Right hindlimb (tissue), 1 donor: ENCODE data around the gene SIRPB1.
"Not testable (repeated sequence)": the region's sequence is repeated elsewhere in the genome, so short reads cannot be mapped to it uniquely, and the experiment has no call there.

Experiments
- DNase-seq: peaks from one replicate; pipeline ENCODE4 v3.0.0-alpha.2; 2018

SIRPB1 gene

DNA sequence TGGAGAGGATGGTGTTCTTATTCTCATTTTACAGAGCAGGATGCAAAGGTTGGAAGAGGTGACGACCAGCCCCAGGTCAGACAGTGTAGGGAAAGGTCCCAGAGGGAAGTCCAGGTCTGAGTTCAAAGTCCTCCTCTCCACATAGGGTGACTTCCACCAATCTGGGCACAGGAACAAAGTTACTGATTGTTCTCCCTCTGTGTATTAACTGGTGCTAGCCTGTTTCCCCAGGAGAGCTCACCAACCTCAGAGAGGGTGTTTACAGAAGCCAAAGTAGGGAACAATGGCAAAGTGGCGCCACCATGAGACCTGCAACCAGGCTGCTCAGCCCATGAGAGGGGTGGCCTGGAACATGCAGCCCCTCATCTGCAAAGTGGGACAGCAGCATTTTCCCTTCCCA, 16.8 kb upstream of the SIRPB1 start:
- DNase-seq: no peak

DNA sequence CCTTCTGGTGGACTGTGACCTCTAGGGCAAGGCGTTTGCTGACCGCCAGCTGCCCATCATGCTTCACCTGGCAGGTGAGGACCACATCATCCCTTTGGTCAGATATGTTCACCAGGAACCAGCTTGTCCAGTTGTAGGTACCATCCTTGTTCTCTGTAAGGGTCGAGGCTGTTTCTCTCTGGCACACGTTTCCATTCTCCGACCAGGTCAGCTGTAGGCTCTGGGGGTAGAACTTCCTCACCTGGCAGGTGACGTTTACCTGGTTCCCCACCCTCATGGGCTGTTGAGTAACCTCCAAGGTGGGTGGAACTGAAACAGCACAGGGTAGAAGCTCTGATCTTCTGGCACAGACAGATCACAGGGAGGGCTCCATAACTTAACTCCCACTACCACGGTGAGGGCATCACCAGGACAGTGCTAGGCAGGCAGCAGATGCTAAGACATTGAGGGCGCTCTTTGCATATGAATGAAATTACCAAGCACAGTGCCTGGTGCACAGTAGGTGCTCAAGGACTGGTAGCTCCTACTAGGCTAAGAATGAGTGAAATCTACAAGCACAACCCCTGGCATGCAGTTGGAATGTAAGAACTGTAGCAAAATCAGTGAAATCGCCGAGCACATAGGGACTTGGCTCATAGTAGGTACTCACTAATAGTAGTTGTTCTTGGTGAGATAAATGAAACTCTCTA, 15.6 kb upstream of the SIRPB1 start:
- no peak for DNase-seq

DNA sequence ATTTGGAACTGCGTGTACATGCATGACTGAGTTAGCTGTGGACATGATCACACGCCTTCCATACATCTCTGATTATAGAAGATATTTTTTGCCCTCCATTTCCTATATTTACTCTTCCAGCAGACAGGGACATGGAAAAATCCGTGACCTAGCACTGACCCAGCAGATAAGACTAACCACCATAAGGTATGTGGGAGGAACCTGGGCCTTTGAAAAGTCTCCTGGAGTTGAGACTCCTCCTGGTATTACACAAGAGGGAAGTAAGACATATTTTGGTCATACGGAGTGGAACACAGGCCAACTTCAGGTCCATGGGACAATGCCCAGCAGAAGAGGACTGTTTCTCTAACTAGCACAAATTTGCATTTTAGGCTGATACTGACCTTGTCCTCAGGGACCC, 13.7 kb upstream of the SIRPB1 start:
- no peak for DNase-seq

DNA sequence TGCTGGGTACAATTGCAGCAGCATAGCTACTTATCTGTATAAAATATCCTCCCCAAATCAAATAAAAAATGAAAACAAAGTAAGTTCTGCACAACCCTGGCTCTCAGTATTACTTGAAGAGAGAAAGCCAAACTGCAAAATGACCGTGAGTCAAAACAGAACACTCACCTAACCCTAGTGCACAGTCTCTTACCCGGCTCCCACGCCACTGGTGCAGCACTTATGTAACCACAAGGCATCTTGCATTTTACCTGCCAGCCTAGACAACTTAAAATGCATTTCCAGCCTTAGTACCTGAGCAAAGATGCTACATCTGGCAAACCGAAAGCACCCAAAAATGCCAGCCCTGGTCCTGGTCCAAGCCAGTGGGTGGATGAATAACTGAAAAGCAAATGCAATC, 12.4 kb upstream of the SIRPB1 start:
- no peak for DNase-seq

DNA sequence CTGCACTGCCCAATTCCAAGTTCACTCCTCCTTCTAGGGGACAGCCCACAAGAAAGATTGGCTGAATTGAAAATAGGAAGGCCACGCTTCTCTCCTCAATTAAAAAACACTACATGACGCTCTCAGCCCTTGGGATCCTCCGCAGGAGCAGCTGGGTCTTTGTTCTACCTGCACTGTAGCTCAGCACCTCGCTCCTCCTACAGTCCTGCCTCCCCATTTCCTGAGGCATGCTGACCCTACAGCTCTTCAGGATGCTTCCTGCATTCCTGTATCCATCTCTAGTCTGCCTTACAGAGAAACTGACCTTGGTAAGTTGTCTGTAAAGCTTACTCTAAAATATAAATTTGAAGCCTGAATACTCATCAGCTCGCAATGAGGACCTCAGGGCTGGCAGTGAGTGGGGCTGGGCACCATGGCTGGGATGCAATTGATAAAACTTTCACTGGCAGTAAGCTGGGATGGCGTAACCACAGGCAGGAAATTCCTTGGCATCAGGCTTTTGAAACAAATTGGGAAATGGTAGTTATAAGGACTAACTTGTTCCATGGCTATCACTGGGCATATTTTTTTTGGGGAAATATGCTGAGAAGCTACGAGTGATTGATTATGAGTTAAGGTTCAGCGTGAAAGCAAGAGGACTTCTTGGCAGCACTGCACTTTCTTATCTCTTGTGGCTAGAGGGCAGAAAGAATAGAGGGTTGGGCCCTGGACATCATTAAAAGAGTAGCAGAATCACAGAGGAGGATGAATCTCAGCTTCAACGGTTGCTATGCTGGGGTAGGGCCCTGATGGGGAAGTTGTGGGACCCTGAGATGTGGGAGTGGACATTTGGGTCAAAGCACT, 11.7 kb upstream of the SIRPB1 start:
- no peak for DNase-seq

DNA sequence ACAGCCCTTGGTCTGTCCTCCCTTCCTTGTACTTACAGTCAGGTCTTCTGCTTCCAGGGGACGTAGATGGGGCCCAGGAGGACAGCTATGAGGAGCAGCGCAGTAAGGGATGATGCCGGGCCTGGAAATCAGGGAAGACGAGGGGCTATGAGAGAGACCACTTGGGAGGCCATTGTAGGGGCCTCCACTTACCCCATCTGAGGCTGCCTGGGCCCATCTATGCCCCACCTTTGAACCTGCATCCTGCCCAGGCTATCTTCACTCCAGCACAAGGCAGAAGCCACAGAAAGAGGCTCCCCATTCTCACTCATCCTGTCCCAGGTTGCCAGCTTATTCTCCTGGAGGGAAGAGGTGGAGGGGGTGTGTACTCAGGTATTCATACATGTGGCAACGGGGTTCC, 10.4 kb upstream of the SIRPB1 start:
- no peak for DNase-seq

DNA sequence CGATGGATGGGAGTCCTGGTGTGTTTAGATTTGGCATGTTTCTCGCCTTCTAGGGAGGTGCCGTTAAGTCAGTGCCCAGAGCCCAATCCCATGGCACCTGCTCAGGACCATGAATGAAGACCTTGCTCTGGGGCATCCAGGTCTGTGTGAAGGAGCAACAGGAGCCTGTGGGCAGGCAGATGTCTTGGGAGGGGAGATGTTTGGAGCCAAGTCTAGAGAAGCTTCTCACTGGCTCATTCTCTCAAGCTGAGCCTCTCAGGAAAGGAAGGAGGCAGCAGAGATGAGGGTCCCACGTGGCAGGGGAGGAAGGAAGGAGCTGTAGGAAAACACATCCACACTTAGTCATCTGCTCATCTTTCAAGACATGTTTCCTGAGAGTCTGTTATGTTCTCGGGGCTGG, 9.5 kb upstream of the SIRPB1 start:
- no peak for DNase-seq

DNA sequence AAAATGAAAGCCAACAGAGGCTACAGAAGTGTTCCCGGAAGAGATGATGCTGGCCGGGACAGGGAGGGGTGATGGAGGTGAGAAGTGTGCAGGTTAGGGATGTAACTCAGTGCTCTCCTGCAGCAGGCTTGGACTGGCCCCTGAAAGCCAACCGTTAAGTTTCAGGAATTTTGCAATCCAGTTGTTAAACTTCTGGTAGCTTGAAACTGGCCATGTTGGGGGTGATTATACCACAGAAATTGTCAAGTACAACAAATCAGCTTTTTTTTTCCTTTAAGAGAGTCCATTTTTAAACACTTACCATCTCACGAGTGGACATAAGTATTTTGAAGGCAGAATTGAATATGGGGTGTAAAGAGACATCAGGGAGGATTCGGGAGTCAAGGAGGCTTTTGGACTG, 8.8 kb upstream of the SIRPB1 start:
- no peak for DNase-seq

DNA sequence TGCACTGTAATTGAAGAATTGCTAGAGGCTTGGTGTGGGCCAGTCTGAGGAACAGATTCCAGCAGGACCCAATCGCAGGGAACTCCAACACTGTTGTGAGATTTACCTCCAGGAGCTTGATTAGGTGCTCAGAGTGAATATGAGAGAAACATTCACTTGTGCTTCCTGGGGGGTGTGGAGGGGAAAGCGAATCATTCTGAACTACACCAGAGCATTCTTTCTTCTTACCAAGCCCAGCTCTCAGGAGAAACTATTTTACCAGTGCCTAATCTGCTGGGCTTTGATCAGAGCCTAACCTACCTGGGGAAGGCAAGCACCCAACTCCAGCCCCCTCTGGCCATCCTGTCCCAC, 7.4 kb upstream of the SIRPB1 start:
- no peak for DNase-seq

DNA sequence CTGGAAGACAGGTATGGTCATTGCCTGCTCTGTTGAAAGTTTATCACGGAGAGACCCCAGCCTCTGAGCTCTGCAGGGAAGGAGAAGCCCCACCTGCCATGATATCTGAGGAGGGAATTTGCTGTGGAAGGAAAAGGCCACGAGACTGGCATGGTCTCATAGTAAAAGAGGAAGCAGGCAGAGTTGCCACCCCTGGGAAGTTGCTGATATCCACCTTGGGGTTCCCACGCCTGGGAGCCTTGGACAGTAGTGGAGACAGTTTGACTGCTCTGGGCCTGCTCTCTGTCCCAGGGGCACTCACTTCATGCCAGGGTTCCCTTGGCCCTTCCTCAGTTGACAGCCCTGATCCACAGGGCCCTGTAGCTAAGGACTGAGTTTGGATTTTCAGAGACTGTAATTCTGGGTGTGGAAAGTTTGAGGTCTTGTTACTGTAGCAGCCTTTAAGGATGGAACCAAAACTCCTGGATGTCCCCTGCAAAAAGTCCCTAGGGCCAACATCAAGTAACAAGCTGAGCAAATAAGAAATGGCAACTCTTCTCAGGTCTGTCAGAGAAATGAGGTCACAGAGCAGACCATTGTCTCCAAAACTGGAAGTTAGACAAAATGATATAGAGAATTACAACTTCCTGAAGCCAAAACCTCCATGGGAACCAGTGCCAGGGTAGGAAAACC, 6.9 kb upstream of the SIRPB1 start:
- DNase-seq: no peak

DNA sequence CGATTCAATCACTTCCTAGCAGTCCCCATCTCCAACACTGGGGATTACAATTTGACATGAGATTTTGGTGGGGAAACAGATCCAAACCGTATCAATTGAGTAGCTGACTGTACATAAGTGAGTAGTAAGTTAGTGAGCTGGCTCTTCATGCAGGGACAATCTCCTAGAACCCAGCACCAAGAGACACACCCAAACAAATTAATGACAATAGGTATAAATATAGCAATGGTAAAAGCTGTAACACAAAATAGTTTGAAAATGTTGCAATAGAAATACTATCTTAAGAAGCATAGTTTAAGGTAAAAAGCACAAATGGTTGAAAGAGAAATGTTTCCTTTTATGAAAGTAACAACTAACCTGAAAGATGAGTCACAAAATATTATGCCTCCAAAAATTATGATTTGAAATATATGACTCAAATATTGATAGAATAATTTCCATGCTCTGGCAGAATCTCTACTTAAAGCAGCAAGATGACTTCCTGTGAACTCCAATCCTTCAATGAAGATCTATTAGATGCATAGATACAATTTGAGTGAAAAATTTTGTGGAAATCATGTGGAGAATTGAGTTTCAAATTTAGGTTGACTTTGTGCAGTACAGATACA, 5.4 kb upstream of the SIRPB1 start:
- DNase-seq: no peak

DNA sequence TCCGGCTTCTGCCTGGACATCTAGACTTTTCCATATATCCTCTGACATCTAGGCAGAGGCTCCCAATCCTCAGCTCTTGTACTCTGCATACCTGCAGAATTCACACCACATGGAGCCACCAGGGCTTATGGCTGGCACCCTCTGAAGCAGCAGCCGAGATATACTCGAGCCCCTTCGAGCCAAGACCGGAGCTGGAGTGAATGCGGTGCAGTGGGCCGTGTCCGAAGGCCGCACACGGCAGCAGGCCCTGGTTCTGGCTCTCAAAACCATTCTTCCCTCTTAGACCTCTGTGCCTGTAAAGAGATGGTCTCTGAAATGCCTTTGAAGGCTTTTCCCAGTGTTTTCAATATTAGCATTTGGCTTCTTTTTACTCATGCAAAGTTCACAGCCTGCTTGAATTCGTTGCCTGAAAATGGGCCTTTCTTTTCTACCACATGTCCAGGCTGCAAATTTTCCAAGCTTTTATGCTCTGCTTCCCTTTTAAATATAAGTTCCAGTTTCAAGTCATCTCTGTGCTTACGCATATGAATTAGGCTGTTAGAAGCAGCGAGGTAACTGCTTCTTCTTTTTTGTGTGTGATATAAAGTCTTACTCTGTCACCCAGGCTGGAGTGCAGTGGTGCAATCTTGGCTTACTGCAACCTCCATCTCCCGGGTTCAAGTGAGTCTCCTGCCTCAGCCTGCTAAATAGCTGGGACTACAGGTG, 3.8 kb upstream of the SIRPB1 start:
- no peak for DNase-seq

DNA sequence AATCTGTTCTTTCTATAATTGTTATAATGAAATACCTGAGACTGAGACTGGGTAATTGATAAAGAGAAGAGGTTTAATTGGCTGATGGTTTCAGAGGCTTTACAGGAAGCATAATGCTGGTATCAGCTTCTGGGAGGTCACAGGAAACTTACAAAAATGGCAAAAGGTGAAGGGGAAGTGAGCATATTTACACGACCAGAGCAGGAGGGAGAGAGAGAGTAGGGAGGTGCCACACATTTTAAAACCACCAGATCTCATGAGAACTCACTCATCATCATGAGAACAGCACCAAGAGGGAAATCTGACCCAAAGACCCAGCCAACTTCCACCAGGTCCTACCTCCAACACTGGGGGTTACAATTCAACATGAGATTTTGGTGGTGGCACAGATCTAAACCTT, 2.6 kb upstream of the SIRPB1 start:
- no peak for DNase-seq

DNA sequence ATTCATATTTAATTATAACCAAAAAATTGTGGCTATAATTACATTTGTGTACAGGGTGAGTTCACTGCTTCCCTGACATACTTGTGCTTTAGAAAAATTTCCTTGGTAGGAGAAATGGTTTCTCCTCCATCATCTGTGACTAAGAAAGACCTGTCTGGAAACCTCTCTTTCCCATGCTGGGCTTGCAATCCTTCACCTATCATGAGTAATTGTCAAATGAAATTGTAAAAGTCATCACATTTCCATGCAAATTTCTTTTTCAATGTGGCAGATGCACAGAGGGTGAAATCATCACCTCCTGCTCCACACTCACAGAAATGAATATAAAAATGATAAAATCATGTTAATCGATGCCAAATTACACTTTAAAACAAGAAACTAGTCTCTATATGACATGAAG, 1.5 kb upstream of the SIRPB1 start:
- DNase-seq: no peak

DNA sequence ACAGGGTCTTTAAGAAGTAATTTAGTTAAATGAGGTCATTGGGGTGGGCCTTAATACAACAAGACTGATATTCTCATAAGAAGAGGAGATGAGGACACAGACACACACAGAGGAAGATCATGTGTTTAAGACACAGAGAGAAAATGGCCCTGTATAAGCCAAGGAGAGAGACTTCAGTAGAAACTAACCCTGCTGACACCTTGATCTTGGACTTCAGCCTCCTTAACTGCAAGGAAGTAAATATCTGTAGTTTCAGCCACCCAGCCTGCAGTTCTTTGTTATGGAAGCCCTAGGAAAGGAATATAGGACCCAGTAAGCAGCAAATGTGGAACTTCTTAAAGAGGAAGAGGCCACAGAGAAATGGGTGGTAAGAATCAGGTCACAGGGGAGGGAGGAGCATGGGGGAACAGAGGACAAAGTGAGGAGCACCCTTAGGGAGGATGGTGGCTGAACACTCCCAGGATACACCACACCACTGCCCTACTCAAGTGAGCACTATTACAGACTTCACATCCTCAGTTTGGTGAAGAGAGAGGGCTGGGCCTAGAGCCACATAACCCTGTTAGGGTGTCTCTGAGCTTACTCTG, 762 bp downstream of the SIRPB1 start:
- no peak for DNase-seq

DNA sequence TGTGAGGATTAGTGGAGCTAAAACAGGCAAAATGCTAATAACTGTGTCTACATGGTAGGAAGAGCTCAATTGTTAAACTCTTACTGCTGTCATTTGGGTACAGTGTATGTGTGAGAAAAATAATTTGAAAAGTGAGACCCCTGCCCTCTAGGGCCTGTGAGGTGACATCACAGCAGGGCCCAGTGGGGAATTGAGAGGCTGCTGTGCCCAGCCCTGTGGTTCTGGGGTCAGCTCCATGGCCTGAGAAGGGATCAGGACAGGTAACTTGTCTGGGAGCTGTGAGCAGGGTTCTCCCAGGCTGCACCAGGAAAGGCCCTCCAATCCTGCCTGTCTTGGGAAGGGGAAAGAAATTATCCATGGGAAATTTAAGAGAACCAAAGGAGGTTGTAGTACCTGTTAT, 1.3 kb downstream of the SIRPB1 start:
- DNase-seq: no peak

DNA sequence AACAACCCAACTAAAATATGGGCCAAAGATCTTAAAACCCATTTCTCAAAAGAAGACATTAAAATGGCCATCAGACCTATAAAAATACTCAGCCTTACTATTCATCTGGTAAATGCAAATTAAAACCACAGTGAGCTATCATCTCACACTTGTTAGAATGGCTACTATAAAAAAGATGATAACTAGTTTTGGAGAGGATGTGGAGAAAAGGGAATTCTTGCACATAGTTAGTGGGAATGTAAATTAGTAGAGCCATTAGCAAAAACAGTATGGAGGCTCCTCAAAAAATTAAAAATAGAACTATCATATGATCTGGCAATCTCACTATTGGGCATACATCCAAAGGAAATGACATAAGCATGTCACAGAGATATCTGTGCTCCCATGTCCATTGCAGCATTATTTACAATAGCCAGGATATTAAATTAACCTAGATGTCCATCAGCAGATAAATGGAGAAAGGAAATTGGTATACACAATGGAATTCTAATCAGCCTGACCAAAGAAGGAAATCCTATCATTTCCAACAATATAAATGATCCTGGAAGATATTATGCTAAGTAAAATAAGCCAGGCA, 2.9 kb downstream of the SIRPB1 start:
- DNase-seq: no peak

DNA sequence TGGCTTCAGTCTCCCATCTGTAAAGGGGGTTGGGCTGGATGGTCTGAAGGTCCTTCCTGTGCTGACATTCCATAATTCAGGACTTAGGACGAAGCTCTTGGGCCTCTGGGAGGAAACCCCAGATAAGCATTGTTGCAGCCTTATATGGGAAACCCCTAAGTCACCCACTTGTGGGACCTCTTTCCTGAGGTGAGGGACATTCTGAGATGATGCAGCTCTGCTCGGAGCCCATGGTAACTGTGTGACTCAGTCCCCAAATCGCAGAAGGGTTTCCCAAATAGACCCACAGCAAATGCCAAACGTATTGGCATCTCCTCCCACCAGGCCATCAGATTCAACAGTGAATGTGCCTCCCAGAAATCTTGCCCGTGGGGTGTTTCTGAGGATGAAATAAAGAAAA, 9.4 kb downstream of the SIRPB1 start:
- DNase-seq: not testable (repeated sequence)

DNA sequence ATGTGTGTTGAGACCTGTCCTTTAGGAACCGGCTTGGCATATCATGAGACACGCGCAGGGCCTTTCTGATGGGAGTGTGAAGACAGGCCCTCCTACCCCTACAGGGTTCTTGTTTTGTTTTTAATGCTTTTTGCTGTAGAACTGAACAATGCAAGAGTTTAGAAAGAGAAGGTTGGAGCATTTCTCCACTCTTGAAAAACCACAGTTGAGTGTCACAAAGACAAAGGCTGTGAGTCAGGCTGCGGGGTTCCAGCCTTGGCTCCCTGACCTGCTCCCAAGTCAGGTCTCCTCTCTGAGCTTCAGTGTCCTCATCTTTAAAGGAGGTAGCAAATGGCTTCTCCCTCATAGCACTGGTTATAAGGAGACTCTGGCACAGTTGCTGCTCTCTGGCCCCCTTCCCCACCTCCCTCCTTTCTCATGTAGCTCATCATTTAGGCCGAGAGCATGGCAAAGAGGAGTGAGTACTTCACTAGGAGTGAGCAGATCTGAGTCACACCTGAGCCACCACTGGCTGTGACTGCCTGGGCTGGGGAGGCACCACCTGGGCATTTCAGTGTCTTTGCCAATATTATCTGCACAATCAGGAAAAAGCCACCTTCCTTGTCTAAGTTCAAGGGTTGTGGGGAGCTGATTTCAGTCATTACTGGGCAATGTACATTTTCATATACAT, 11.0 kb downstream of the SIRPB1 start:
- DNase-seq: not testable (repeated sequence)

DNA sequence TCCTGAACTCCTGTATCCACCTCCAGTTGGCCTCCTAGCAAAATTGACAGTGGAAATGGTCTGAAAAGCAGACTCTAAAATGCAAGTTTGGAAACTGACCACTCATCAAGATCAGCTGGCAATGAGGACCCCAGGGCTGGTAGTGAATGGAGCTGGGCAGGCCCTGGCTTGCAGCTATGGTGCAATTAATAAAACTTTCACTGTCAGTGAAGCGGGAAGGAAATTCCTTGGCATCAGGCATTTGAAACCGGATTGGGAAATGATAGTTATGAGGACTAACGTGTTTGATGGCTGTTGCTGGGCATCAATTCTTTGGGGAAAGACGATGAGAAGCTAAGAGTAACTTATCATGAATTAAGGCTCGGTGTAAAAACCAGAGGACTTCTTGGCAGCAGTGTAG, 19.1 kb downstream of the SIRPB1 start:
- no peak for DNase-seq

DNA sequence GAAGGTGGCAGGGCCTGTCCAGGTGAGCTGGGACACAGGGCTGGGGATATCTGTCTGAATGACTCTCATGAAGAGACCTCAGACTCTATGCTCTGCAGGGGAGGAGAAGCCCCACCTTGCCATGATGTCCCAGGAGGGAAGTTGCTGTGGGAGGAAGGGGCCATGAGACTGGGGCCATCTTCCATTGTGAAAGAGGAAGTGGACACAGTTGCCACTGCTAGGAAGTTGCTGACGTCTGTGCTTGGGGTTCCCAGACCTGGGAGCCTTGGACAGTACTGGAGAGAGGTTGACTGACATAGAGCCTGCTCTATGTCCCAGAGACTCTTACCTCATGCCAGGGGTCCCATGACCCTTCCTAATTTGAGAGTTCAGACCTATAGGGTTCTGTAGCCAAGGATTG, 24.5 kb downstream of the SIRPB1 start:
- DNase-seq: no peak
